ENCODE results near the gene PYY. TPM values are rescaled to one million over a fixed set of nuclear protein-coding genes. Genes with fewer than 3 reads are reported as not detected.

The PYY gene
- total and polyA plus RNA-seq, 4 donors = 0.68 TPM; not detected in 3

DNA sequence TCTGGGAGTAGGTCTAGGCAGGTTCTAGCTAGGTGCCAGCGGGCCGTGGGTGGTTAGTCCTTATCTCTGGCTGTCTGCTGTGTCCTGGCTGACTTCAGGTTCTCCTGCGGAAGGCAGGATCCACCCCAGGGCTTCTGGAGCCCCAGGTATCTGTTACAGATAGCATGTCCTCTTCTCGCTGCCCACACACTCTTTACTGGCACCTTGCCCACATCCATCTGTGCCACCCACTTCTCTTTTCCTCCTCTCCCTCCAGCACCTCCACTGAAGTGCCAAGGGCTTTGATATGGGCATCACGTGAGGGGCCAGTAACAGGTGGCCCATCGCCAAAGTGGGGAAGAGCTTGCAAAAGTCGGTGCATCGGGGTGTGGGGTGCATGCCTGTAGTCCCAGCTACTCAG lies 41.8 kb downstream of the PYY start:
- no peaks in the 10 kb centered on the region for H3K36me3 ChIP-seq (ENCODE audit: control insufficient read depth, insufficient read depth, low read length)
- DNase-seq (ENCODE audit: low read depth in 4 of 6, low spot score in 6 of 6) = no peak
- peaks cover 19% of the 10 kb centered on the region for H3K4me1 ChIP-seq (ENCODE audit: control insufficient read depth, insufficient read depth, low read length)
- H3K27me3 ChIP-seq (ENCODE audit: control insufficient read depth, insufficient read depth, low read length) = peaks cover 14% of the 10 kb centered on the region
- H3K9me3 ChIP-seq (ENCODE audit: control insufficient read depth, insufficient read depth, low read length) = no peaks in the 10 kb centered on the region
- H3K27ac ChIP-seq (ENCODE audit: low read depth, low read length) = no peak overlapping the region
- WGBS (ENCODE audit: insufficient coverage) = 58% methylated on average over 8 of the region's 8 CpGs
- no peak overlapping the region for H3K4me3 ChIP-seq (ENCODE audit: low read depth, low read length)

DNA sequence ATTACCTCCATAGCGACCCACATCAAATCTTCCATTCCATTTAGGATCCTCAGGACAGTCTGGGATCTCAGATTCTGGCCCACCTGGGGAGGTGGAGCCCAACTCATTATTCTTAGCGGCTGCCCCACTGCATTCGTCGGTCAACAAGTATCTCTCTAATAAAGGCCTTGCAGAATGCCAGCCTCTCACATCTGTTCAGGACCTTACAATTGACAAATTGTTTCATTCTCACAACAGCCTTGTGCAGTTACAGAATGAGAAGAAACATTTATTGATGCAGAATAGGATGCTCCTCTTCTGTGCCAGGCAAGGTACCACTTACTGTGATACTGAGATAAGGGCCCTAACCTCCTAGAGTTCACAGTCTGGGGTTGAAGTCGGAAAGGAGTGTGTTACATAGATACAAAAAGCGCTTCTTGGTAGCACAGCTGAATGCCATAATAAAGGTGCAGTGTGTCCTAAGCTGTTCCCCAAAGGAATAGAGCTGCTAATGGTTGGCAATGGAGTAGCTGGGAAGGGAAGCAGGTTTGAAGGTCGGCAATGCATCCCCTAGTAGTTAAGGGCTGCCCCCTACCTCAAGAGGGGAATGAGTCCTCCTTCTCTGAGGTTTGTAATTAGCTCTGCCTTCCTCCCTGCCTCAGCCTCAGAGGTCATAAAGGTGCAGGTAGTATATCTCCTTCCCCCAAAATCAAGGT lies 44.1 kb downstream of the PYY start:
- Histone ChIP-seq H3K4me3 (ENCODE audit: low read depth, low read length) (no peak overlapping the region), H3K36me3 (ENCODE audit: control insufficient read depth, insufficient read depth, low read length) (no peaks in the 10 kb centered on the region), H3K4me1 (ENCODE audit: control insufficient read depth, insufficient read depth, low read length) (peaks cover 40% of the 10 kb centered on the region), H3K27ac (ENCODE audit: low read depth, low read length) (no peak overlapping the region), H3K27me3 (ENCODE audit: control insufficient read depth, insufficient read depth, low read length) (peaks cover 4% of the 10 kb centered on the region), H3K9me3 (ENCODE audit: control insufficient read depth, insufficient read depth, low read length) (no peaks in the 10 kb centered on the region)
- 68% methylated on average over 3 of the region's 7 CpGs for WGBS (ENCODE audit: insufficient coverage)
- peak in 1 of 6 donors; percentile 11 for DNase-seq (ENCODE audit: low read depth in 4 of 6, low spot score in 6 of 6)

DNA sequence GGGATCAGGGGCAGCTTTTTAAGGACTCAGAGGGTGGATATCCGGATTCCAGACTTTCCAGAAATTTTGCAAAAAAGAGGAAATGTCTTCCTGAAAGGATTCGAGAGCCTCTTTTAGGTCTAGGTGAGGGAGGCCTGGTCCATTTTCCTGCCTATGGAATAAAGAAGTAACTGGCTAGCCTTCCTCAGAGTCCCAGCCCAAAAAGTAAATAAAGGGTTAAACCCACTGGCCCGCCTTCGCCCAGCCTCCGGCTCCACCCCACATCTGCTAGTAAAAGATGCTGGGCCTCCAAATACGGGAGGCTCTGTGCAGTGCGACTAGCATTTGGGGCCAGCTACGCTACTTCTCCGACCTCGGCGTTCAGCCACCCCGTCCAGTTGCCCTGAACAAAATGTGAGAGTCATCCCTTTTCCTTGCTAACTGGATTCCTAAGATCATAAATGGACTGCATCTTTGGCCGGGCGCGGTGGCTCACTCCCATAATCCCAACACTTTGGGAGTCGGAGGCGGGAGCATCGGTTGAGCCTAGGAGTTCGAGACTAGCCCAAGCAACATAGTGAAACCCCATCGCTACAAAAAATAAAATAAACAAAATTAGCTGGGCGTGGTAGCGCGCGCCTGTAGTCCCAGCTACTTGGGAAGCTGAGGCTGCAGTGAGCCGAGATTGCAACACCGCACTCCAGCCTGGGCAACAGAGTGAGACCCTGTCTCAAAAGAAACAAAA lies 45.6 kb downstream of the PYY start:
- H3K27me3 ChIP-seq (ENCODE audit: control insufficient read depth, insufficient read depth, low read length) = peaks cover 2% of the 10 kb centered on the region
- H3K27ac ChIP-seq (ENCODE audit: low read depth, low read length) = peak overlapping the region; percentile 94

DNA sequence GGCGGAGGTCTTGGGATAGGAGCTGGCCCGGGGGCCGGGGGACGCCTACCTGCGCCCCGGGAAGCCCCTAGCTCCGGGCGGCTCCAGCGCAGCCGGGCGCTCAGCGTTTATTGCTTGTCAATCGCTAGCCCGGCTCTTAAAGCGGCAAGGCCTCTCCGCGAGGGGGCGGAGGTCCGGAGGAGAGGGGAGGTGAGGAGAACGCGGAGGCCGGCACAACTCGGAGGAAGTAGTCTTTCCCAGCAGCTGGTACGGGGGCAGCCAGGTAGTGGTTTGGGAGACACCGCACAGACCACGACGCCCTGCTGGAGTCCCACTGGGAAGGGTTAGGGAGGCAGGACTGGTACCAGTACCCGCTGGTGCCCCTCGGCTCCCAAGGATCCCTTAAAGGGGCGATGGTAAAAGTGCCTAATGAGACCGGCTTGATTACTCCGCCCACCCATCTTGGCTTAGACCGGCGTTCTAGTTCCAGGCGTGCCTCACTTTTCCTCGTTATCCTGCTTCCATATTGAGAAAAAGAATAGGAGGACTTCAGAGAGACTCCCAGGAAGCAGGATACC lies 46.2 kb downstream of the PYY start, which contains the start of gene MPP2:
Gene MPP2 (minus strand): TSS at position 112 of the 557 bp plus-strand sequence. CDS start 3,076 bp downstream, outside the sequence.
- H3K4me3 ChIP-seq (ENCODE audit: low read depth, low read length) = peak within 1 kb of the TSS; percentile 88
- DNase-seq (ENCODE audit: low read depth in 4 of 6, low spot score in 6 of 6) = peak; percentile 78 to 96 (median 88)
- H3K27me3 ChIP-seq (ENCODE audit: control insufficient read depth, insufficient read depth, low read length) = peaks cover 2% of the 10 kb centered on the region
- peaks cover 45% of the 10 kb centered on the region for H3K4me1 ChIP-seq (ENCODE audit: control insufficient read depth, insufficient read depth, low read length)
- H3K9me3 ChIP-seq (ENCODE audit: control insufficient read depth, insufficient read depth, low read length) = no peaks in the 10 kb centered on the region
- under 1% methylated on average over 32 of the region's 36 CpGs for WGBS (ENCODE audit: insufficient coverage)
- H3K36me3 ChIP-seq (ENCODE audit: control insufficient read depth, insufficient read depth, low read length) = peaks cover 13% of the 10 kb centered on the region
- H3K27ac ChIP-seq (ENCODE audit: low read depth, low read length) = peak within 1 kb of the TSS; percentile 94

More for the DNA sequence above, 45.6 kb downstream of the PYY start:
- WGBS (ENCODE audit: insufficient coverage) = 5% methylated on average over 24 of the region's 26 CpGs
- no peaks in the 10 kb centered on the region for H3K9me3 ChIP-seq (ENCODE audit: control insufficient read depth, insufficient read depth, low read length)
- DNase-seq (ENCODE audit: low read depth in 4 of 6, low spot score in 6 of 6) = peak in 5 of 6 donors; percentile 75 to 96 (median 81)
- H3K4me1 ChIP-seq (ENCODE audit: control insufficient read depth, insufficient read depth, low read length) = peaks cover 45% of the 10 kb centered on the region
- H3K36me3 ChIP-seq (ENCODE audit: control insufficient read depth, insufficient read depth, low read length) = peaks cover 11% of the 10 kb centered on the region
- H3K4me3 ChIP-seq (ENCODE audit: low read depth, low read length) = peak overlapping the region; percentile 88

DNA sequence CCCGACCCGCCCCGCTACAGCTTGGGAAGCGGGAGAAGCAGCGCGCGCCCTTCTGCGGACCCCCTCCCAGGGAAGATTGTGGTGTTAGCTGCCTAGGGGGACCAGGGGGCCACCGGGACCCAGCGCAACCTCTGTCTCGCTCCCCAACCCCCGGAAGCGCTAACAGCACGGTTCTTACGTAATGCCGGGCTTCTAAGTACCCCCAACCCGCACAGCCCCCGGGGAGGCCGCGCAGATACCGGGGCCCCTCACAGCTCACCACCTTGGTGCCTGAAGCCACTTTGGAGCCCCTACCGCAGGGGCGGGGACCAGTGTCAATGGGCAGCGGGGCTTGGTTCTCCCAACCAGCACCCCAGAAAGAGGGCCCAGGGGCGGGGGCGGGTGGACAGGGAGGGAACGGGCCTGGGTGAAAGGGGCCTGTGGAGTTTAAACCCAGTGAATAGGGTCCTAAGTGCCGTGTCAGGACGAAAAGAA lies 46.8 kb downstream of the PYY start:
- Histone ChIP-seq H3K27me3 (ENCODE audit: control insufficient read depth, insufficient read depth, low read length) (peaks cover 2% of the 10 kb centered on the region), H3K27ac (ENCODE audit: low read depth, low read length) (peak overlapping the region; percentile 94), H3K9me3 (ENCODE audit: control insufficient read depth, insufficient read depth, low read length) (no peaks in the 10 kb centered on the region), H3K4me3 (ENCODE audit: low read depth, low read length) (peak overlapping the region; percentile 88), H3K4me1 (ENCODE audit: control insufficient read depth, insufficient read depth, low read length) (peaks cover 46% of the 10 kb centered on the region), H3K36me3 (ENCODE audit: control insufficient read depth, insufficient read depth, low read length) (peaks cover 18% of the 10 kb centered on the region)
- peak in 3 of 6 donors; percentile 28 to 82 (median 42) for DNase-seq (ENCODE audit: low read depth in 4 of 6, low spot score in 6 of 6)
- 0% methylated on average over 27 of the region's 29 CpGs for WGBS (ENCODE audit: insufficient coverage)

DNA sequence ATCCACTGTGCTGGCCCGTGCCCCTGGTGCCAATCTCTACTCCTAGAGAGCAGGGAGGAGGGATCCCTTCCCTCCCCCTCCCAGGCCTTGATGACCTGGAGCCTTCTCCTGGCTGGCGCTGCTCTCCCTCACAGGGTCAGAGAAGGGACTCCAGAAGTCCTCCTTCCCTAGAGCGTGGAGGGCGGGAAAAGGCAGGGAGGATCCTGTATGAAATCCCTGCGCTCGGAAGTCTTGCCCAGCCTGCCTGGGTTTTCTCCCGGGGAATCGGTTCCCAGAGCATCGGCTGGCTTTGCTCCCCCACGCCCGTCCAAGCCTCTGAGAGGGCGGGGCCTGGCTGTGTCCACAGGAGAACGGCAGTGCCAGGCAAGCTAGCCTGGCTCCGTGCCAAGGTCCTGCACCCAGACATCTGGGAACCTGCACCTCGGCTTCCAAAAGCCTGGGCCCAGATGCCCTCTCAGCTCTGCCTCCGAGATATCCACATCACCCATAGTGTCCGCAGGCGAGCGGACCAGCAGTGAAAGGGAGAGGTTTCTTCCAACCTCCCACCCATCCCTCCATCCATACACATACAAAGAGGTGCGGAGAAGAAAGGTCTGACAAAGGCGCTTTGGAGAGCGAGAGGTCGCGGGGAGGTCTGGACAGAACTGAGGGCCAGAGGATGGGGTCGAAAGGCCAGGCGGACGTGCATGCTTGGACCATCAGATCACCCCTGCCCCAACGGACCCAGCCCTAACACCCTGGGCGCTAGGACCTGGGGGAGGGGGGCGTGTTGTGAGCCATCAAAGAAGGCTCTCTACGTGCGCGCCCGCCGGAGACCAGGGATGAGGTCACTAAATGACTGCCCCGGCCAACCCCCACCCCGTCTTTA lies 47.5 kb downstream of the PYY start:
- under 1% methylated on average over 16 of the region's 37 CpGs for WGBS (ENCODE audit: insufficient coverage)
- H3K4me3 ChIP-seq (ENCODE audit: low read depth, low read length) = peak overlapping the region; percentile 88
- H3K27ac ChIP-seq (ENCODE audit: low read depth, low read length) = peak overlapping the region; percentile 94
- H3K4me1 ChIP-seq (ENCODE audit: control insufficient read depth, insufficient read depth, low read length) = peaks cover 52% of the 10 kb centered on the region
- peaks cover 2% of the 10 kb centered on the region for H3K27me3 ChIP-seq (ENCODE audit: control insufficient read depth, insufficient read depth, low read length)
- DNase-seq (ENCODE audit: low read depth in 4 of 6, low spot score in 6 of 6) = peak; percentile 67 to 95 (median 84)
- peaks cover 18% of the 10 kb centered on the region for H3K36me3 ChIP-seq (ENCODE audit: control insufficient read depth, insufficient read depth, low read length)
- H3K9me3 ChIP-seq (ENCODE audit: control insufficient read depth, insufficient read depth, low read length) = no peaks in the 10 kb centered on the region

DNA sequence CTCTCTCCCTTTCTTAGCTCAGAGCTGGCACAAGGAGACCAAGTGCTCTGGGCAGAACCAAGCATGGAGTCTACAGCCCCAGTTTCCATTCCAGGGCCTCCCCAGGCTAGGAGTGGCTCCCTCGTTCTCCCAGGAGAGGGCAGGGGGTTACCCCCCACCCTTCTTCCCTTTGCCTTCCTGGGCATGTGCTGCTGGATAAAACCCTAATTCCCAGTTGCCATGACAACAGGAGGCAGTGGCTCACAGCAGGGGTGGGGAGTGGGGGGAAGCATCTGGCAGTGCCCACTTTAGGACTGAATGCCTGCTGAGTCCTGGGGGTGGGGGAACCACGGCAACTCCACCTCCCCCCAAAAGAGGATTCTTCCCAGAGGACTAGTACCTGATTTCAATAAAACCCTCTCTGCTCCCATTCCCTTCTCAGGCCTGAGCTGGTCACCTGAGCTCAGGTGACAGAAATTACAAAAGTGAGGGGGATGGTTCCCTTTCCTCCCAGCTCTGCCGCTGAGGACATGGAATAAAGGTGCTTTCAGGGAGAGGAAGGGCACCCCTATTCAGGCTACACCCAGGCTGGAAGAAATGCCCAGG lies 48.2 kb downstream of the PYY start:
- H3K4me3 ChIP-seq (ENCODE audit: low read depth, low read length) = peak overlapping the region; percentile 88
- peaks cover 59% of the 10 kb centered on the region for H3K4me1 ChIP-seq (ENCODE audit: control insufficient read depth, insufficient read depth, low read length)
- H3K36me3 ChIP-seq (ENCODE audit: control insufficient read depth, insufficient read depth, low read length) = peaks cover 18% of the 10 kb centered on the region
- H3K27ac ChIP-seq (ENCODE audit: low read depth, low read length) = peak overlapping the region; percentile 94
- peaks cover 2% of the 10 kb centered on the region for H3K27me3 ChIP-seq (ENCODE audit: control insufficient read depth, insufficient read depth, low read length)
- peak in 3 of 6 donors; percentile 33 to 81 (median 69) for DNase-seq (ENCODE audit: low read depth in 4 of 6, low spot score in 6 of 6)
- no peaks in the 10 kb centered on the region for H3K9me3 ChIP-seq (ENCODE audit: control insufficient read depth, insufficient read depth, low read length)
- WGBS (ENCODE audit: insufficient coverage) = 13% methylated on average over 1 of the region's 3 CpGs

Measured in spinal cord (tissue), 10 donors.